NB4 (cell line): ENCODE measurements around the gene TUBGCP3.

Experiments
- DNase-seq: peaks from one replicate; pipeline ENCODE4 v3.0.0; 2010; ENCODE audit warnings: low read depth
- H3K4me3 ChIP-seq: one replicate; pipeline ENCODE4 v1.5.1; 2011; ENCODE audit warnings: mild to moderate bottlenecking, low read depth, low read length, moderate library complexity
- CTCF ChIP-seq: IDR thresholded peaks from one replicate; pipeline ENCODE4 v1.5.1; 2012; ENCODE audit warnings: low read depth, low read length
- MYC ChIP-seq: IDR thresholded peaks from 2 replicates; pipeline ENCODE4 v1.6.1; 2011; ENCODE audit warnings: low read depth, low read length
- POLR2A ChIP-seq: IDR thresholded peaks from 2 replicates; pipeline ENCODE4 v1.6.1; 2011; ENCODE audit warnings: mild to moderate bottlenecking; ENCODE audit not compliant: insufficient read length; ENCODE audit errors: extremely low read depth
- TF ChIP-seq, protein P1 (sequence below): IDR thresholded peaks from 2 replicates; pipeline ENCODE4 v1.6.1; 2011; ENCODE audit warnings: low read depth, low read length

Gene TUBGCP3

GRCh38 chr13:112441779-112442310, 146.1 kb downstream of the TUBGCP3 start:
- TF ChIP-seq CTCF (no peak), POLR2A (no peak), MYC (no peak)
- TF ChIP-seq, protein P1, sequence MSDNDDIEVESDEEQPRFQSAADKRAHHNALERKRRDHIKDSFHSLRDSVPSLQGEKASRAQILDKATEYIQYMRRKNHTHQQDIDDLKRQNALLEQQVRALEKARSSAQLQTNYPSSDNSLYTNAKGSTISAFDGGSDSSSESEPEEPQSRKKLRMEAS = no peak
- DNase-seq = no peak
- H3K4me3 ChIP-seq = no peak overlapping the region

GRCh38 chr13:112441226-112441625, 146.7 kb downstream of the TUBGCP3 start:
- TF ChIP-seq POLR2A (no peak), MYC (no peak), CTCF (no peak)
- TF ChIP-seq, protein P1 = no peak
- DNase-seq = no peak
- H3K4me3 ChIP-seq = no peak overlapping the region

DNA sequence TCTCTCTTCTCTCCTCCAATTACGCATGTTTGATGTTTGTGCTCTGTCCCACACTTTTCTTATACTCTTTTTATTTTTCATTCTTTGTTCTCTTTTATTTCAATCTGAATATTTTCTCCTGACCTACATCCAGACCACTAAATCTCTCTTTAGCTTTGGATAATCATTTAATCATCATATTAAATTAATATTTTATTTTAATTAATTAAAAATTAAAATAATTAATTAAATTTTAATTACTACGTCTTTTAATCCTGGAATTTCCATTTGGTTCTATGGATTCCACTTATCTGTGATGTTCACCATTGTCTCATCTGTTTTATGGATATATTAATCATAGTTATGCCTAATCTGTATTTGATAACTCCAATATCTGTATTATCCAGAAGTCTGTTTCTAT, 149.4 kb downstream of the TUBGCP3 start:
- H3K4me3 ChIP-seq = no peak overlapping the region
- TF ChIP-seq, protein P1 = no peak
- no peak for TF ChIP-seq MYC
- TF ChIP-seq POLR2A = no peak
- TF ChIP-seq CTCF = no peak
- DNase-seq = no peak

DNA sequence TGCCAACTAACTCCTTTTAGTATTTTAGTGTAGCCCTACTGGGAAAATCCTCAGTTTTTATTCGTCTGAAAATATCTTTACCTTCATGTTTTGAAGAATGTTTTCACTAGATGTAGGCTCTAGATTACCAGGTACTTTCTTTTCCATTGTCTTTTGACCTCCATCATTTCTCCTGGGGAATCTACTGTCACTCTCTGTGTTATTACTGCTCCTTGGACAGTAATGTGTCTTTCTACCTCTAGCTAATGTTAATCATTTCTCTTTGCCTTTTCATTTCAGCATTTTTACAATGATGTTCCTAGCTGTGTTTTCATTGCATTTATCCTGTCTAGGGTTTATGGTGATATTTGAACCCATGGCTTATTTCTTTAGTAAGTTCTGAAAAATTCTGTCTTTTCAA, 149.9 kb downstream of the TUBGCP3 start:
- TF ChIP-seq MYC (no peak), CTCF (no peak), POLR2A (no peak)
- TF ChIP-seq, protein P1 = no peak
- DNase-seq = no peak
- no peak overlapping the region for H3K4me3 ChIP-seq

DNA sequence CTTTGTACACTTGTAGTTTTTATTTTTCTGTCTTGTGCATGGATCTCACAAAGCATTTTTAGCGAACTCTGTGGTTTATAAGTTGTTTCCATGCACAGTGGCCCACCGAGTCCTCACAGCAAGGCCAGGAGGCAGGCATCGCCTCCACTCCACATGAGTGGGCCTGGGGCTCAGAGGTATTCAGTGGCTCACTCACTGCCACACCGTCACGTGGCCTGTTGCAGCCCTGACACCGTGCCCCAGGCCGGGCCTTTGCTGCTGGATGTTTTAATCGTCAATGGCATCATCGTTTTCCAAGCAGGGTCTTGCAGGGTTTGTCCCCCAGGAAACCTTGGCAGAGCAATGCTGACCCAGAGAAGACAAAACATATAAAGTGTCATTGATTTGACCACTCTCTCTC, 152.0 kb downstream of the TUBGCP3 start:
- TF ChIP-seq POLR2A (no peak), MYC (no peak), CTCF (no peak)
- TF ChIP-seq, protein P1 = no peak
- no peak for DNase-seq
- H3K4me3 ChIP-seq = no peak overlapping the region
